Colonic mucosa (tissue), 4 donors: ENCODE results near the gene TULP4. TPM values are rescaled to one million over a fixed set of nuclear protein-coding genes. Genes with fewer than 3 reads are reported as not detected.
"Not testable (repeated sequence)": the region's sequence is repeated elsewhere in the genome, so short reads cannot be mapped to it uniquely, and the experiment has no call there.

Experiments used
- DNase-seq: peaks from one replicate; pipeline ENCODE4 v3.0.0-alpha.2; 2020
- H3K27ac ChIP-seq: fragments of 200-600 bp; one replicate; pipeline ENCODE4 v1.8.0; 2021
- H3K27me3 ChIP-seq: fragments of 200-600 bp; one replicate; pipeline ENCODE4 v1.8.0; 2021
- H3K36me3 ChIP-seq: fragments of 200-600 bp; one replicate; pipeline ENCODE4 v1.8.0; 2021
- H3K4me1 ChIP-seq: fragments of 200-600 bp; one replicate; pipeline ENCODE4 v1.8.0; 2021; ENCODE audit warnings: mild to moderate bottlenecking
- H3K4me3 ChIP-seq: fragments of 200-600 bp; one replicate; pipeline ENCODE4 v1.8.0; 2021
- H3K9ac ChIP-seq, 2 donors: one replicate each; pipeline ENCODE4 v1.7.0; 2013; ENCODE audit warnings: control low read depth in 2 of 2, low read depth in 2 of 2, low read length in 2 of 2
- H3K9me3 ChIP-seq: fragments of 200-600 bp; one replicate; pipeline ENCODE4 v1.8.0; 2021
- intact Hi-C: fragments of 100-400 bp; cut with DNase I; formaldehyde crosslinking; loops from one replicate; pipeline ENCODE4 v1.14.1; 2022
- total RNA-seq, 2 donors: library from RNA; stranded (reverse); fragmentation: NEBNext Ultra II Directional in 1 of 2; extraction: Animal tissue kit (Norgen Biotek cat#: 25700) in 1 of 2; gene quantifications; one replicate each; pipeline ENCODE4 v1.2.1, GENCODE V29; 2021
- TF ChIP-seq, protein P1 (sequence below): fragments of 200-600 bp; IDR thresholded peaks from one replicate; pipeline ENCODE4 v1.8.0; 2022; ENCODE audit warnings: antibody characterized with exemption, mild to moderate bottlenecking
- donor health status: healthy.
- donor health status: DM: no; HTN: no; CAD: no.
- donor health status: DM: no; HTN: no; CAD: no.

Gene TULP4
- total RNA-seq, 2 donors from 2014 or later = 63.1 to 68.0 TPM

- no peak overlapping the region for H3K27ac ChIP-seq
- TF ChIP-seq, protein P1, sequence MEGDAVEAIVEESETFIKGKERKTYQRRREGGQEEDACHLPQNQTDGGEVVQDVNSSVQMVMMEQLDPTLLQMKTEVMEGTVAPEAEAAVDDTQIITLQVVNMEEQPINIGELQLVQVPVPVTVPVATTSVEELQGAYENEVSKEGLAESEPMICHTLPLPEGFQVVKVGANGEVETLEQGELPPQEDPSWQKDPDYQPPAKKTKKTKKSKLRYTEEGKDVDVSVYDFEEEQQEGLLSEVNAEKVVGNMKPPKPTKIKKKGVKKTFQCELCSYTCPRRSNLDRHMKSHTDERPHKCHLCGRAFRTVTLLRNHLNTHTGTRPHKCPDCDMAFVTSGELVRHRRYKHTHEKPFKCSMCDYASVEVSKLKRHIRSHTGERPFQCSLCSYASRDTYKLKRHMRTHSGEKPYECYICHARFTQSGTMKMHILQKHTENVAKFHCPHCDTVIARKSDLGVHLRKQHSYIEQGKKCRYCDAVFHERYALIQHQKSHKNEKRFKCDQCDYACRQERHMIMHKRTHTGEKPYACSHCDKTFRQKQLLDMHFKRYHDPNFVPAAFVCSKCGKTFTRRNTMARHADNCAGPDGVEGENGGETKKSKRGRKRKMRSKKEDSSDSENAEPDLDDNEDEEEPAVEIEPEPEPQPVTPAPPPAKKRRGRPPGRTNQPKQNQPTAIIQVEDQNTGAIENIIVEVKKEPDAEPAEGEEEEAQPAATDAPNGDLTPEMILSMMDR = peak; percentile 48
- H3K4me1 ChIP-seq = peaks cover 8% of the 10 kb centered on the region
- peak; percentile 37 for DNase-seq
- no peaks in the 10 kb centered on the region for H3K36me3 ChIP-seq
- peak overlapping the region in 1 of 2 donors; percentile 12 for H3K9ac ChIP-seq
- intact Hi-C loops = loop anchor here (10.0 kb wide), 1 partner anchor 294 kb away; no protein-coding TSS in a partner anchor
- H3K27me3 ChIP-seq = peaks cover 3% of the 10 kb centered on the region
- H3K9me3 ChIP-seq = no peaks in the 10 kb centered on the region
- peak overlapping the region; percentile 24 for H3K4me3 ChIP-seq
Measured at GRCh38 chr6:158518191-158519127, 206.2 kb downstream of the TULP4 start.

GRCh38 chr6:158519300-158519699 is 207.0 kb downstream of the TULP4 start:
- TF ChIP-seq, protein P1 = no peak
- Histone ChIP-seq H3K9ac (no peak overlapping the region), H3K4me1 (peaks cover 8% of the 10 kb centered on the region), H3K9me3 (no peaks in the 10 kb centered on the region), H3K36me3 (no peaks in the 10 kb centered on the region), H3K27me3 (peaks cover 7% of the 10 kb centered on the region), H3K4me3 (no peak overlapping the region), H3K27ac (no peak overlapping the region)
- no peak for DNase-seq
- intact Hi-C loops = loop anchor here (10.0 kb wide), 1 partner anchor 294 kb away; no protein-coding TSS in a partner anchor

DNA sequence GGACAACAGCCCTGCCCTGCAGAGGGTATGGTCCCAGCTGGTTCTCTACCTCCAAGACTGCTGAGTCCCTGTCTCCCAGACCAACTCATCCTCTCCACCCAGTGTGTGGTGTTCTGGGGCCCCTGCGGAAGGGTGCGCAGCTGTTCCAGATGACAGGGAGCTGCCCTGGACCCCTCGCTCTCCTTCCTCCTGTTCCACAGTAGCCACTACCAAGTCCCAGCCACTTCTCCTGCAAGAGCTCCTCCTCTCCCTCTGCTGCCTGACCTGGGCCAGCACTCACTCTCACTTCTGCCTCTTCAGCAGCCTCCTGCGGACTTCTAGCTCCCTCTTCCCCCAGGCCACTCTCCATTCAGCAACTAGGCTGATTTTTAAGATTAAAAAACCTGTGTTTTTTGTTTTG is 207.5 kb downstream of the TULP4 start:
- peaks cover 7% of the 10 kb centered on the region for H3K27me3 ChIP-seq
- intact Hi-C loops = loop anchor here (10.0 kb wide), 1 partner anchor 295 kb away; no protein-coding TSS in a partner anchor
- H3K27ac ChIP-seq = no peak overlapping the region
- no peaks in the 10 kb centered on the region for H3K36me3 ChIP-seq
- TF ChIP-seq, protein P1 = no peak
- no peaks in the 10 kb centered on the region for H3K9me3 ChIP-seq
- no peak overlapping the region for H3K9ac ChIP-seq
- H3K4me3 ChIP-seq = no peak overlapping the region
- no peak for DNase-seq
- peaks cover 8% of the 10 kb centered on the region for H3K4me1 ChIP-seq

- H3K27me3 ChIP-seq, H3K9me3 ChIP-seq, H3K27ac ChIP-seq, H3K4me3 ChIP-seq, intact Hi-C loops, DNase-seq, H3K4me1 ChIP-seq, H3K36me3 ChIP-seq, H3K9ac ChIP-seq: not testable (repeated sequence)
Measured at GRCh38 chr6:158520975-158521374, 208.7 kb downstream of the TULP4 start.

GRCh38 chr6:158521759-158522158 is 209.5 kb downstream of the TULP4 start:
- TF ChIP-seq, protein P1 = no peak
- Histone ChIP-seq H3K9me3 (no peaks in the 10 kb centered on the region), H3K36me3 (no peaks in the 10 kb centered on the region), H3K9ac (no peak overlapping the region), H3K27ac (no peak overlapping the region), H3K27me3 (peaks cover 6% of the 10 kb centered on the region), H3K4me1 (peaks cover 8% of the 10 kb centered on the region), H3K4me3 (no peak overlapping the region)
- intact Hi-C loops = no loop called here
- DNase-seq = no peak

GRCh38 chr6:158522616-158523015 is 210.4 kb downstream of the TULP4 start:
- peaks cover 4% of the 10 kb centered on the region for H3K27me3 ChIP-seq
- no peaks in the 10 kb centered on the region for H3K36me3 ChIP-seq
- no peak overlapping the region for H3K27ac ChIP-seq
- intact Hi-C loops = no loop called here
- DNase-seq = no peak
- no peaks in the 10 kb centered on the region for H3K9me3 ChIP-seq
- H3K4me1 ChIP-seq = peaks cover 8% of the 10 kb centered on the region
- H3K4me3 ChIP-seq = no peak overlapping the region
- H3K9ac ChIP-seq = no peak overlapping the region
- TF ChIP-seq, protein P1 = no peak
